Measurements from ENCODE around the gene CERS4. TPM values are rescaled to one million over a fixed set of nuclear protein-coding genes. Genes with fewer than 3 reads are reported as not detected.

CERS4 gene
- total and polyA plus RNA-seq, 2 of the 8 experiments (the other 6 are each of a cell fraction or from before 2014, with no cell fraction given): 88.2 to 179 TPM

- Histone ChIP-seq H4K91ac (replicated peaks; ENCODE audit: insufficient read length, low read length) (no peak overlapping the region), H3K4me2 (ENCODE audit: insufficient read depth in 1 of 2, low read depth in 2 of 2, low read length in 2 of 2) (no peak overlapping the region), H3K36me3 (ENCODE audit: control insufficient read depth in 2 of 4, insufficient read depth in 4 of 4, low read length in 3 of 4) (peaks cover 0 to 9% (median 4%) of the 10 kb centered on the region in 4 experiments; a peak in 3 of 8 replicates), H4K20me1 (replicated peaks in 1 of 2; ENCODE audit: control insufficient read depth in 1 of 2, insufficient read depth in 2 of 2, low read length in 2 of 2) (peaks cover 2 to 4% of the 10 kb centered on the region in 2 experiments), H3K9ac (replicated peaks in 1 of 4; ENCODE audit: extremely low read depth in 1 of 4, low read depth in 3 of 4, low read length in 3 of 4) (no peak overlapping the region), H2BK15ac (ENCODE audit: low read length) (no peak overlapping the region), H3K14ac (ENCODE audit: insufficient read length) (no peak overlapping the region), H2AFZ (ENCODE audit: low read length) (no peak overlapping the region), H4K5ac (ENCODE audit: insufficient read length, low read depth, low read length) (no peak overlapping the region), H3K23me2 (ENCODE audit: low read depth, low read length) (peaks cover 1% of the 10 kb centered on the region), H3K4me3 (ENCODE audit: extremely low read depth in 1 of 4, insufficient read depth in 2 of 4, low read depth in 3 of 4, low read length in 4 of 4) (no peak overlapping the region), H3K9me3 (ENCODE audit: insufficient read depth in 2 of 2, low read depth in 1 of 2, low read length in 1 of 2) (no peaks in the 10 kb centered on the region; a peak in 1 of 4 replicates), H3K23ac (ENCODE audit: insufficient read length) (no peak overlapping the region), H4K8ac (ENCODE audit: extremely low read depth, insufficient read depth, low read length) (no peak overlapping the region), H3K18ac (ENCODE audit: extremely low read depth, low read length) (no peak overlapping the region), H2BK12ac (ENCODE audit: low read depth, low read length) (no peak overlapping the region), H3K4me1 (replicated peaks in 1 of 4; ENCODE audit: control insufficient read depth in 3 of 4, insufficient read depth in 4 of 4, low read length in 3 of 4) (peaks cover 0 to 17% (median 6%) of the 10 kb centered on the region in 4 experiments; a peak in 4 of 7 replicates), H3K27me3 (replicated peaks in 1 of 4; ENCODE audit: control insufficient read depth in 3 of 4, extremely low read depth in 1 of 4, insufficient read depth in 3 of 4, low read length in 3 of 4) (no peaks in the 10 kb centered on the region), H2BK5ac (ENCODE audit: low read depth, low read length) (no peak overlapping the region), H3K79me2 (ENCODE audit: control insufficient read depth in 1 of 2, insufficient read depth in 2 of 2, low read length in 2 of 2) (peaks cover 0 to 2% of the 10 kb centered on the region in 2 experiments; a peak in 1 of 4 replicates), H3K4ac (replicated peaks; ENCODE audit: insufficient read length, low read depth, low read length) (no peak overlapping the region), H2BK20ac (ENCODE audit: low read length) (no peak overlapping the region), H2BK120ac (replicated peaks; ENCODE audit: low read depth, low read length) (no peak overlapping the region), H3K27ac (ENCODE audit: low read depth, low read length) (no peak overlapping the region), H2AK5ac (ENCODE audit: low read depth, low read length) (no peak overlapping the region), H3K79me1 (ENCODE audit: low read depth, low read length) (peaks cover 5% of the 10 kb centered on the region; the same call in 1 of the 2 replicates), H3K56ac (replicated peaks; ENCODE audit: insufficient read length, low read depth, low read length) (no peak overlapping the region)
- DNase-seq (ENCODE audit: low read depth in 1 of 2, low spot score in 2 of 2) (no peak), FAIRE-seq (no peak)
- 94% methylated on average over 3 of the region's 3 CpGs; no CpG with 5 or more reads in 1 of the 2 experiments for WGBS, 2 experiments (ENCODE audit: extremely low coverage in 1 of 2, insufficient coverage in 1 of 2, insufficient read length in 1 of 2, insufficient replicate concordance in 2 of 2, low coverage in 1 of 2, low lambda C conversion rate in 2 of 2, missing lambda C conversion rate in 1 of 2)
- ChIA-PET CTCF (ENCODE audit: partially characterized antibody) (interaction anchor here (1.0 to 3.8 kb wide), 10 partner anchors 9 to 240 kb away, joined by 3 to 23 read pairs (median 5); no protein-coding TSS in a partner anchor), POLR2A (ENCODE audit: partially characterized antibody) (interaction anchor here (0.9 to 2.1 kb wide), 9 partner anchors 8 to 85 kb away, joined by 3 to 9 read pairs (median 4); no protein-coding TSS in a partner anchor)
- TF ChIP-seq GABPA (IDR thresholded peaks at IDR 0.05; ENCODE audit: borderline replicate concordance, insufficient read depth, low read length) (no peak), E2F6 (IDR thresholded peaks at IDR 0.05) (no peak)
These were observed 34.0 kb downstream of the CERS4 start for GRCh38 chr19:8243146-8243545.
